K562 (cell line): ENCODE measurements around the gene UBE2Q1. TPM values are rescaled to one million over a fixed set of nuclear protein-coding genes. Genes with fewer than 3 reads are reported as not detected.
A peak's percentile ranks its signal among the peaks of the same experiment; 100 is the strongest.

Experiments
- ATAC-seq: fragments of 200-7000 bp; cut with Tn5 transposase; 3 replicates; pipeline ENCODE4 v1.9.1; 2020; ENCODE audit warnings: moderate library complexity
- BruUV-seq: library from RNA; stranded (reverse); fragments of 400-500 nt; replicated peaks from 2 replicates; lab custom pipeline; 2021; lab: Mats Ljungman, UMichigan
- CTCF ChIA-PET: fragments of 300-600 bp; formaldehyde crosslinking; extraction: SDS; loops from one replicate; lab custom pipeline; 2021; ENCODE audit warnings: low intra/inter-chr PET ratio; lab: Yijun Ruan, JAX
- POLR2A ChIA-PET: fragments of 300-600, 350-650 bp; sonication (Branson Sonifier 250); formaldehyde crosslinking; extraction: SDS; loops from one replicate; lab custom pipeline; 2021; ENCODE audit warnings: antibody characterized with exemption, inconsistent platforms; lab: Yijun Ruan, JAX
- DNase-seq, 4 experiments: peaks; one replicate each; pipeline versions ENCODE4 v3.0.0 to v3.0.0-alpha.2; 2011 to 2018; ENCODE audit warnings: low spot score in 3 of 4, mixed read lengths in 3 of 4; ENCODE audit errors: extremely low read depth in 1 of 4
- FAIRE-seq: peaks from 2 replicates; lab custom pipeline; 2011; peaks lifted over from hg19 to GRCh38; lab: Jason Lieb, UNC
- H2AFZ ChIP-seq: 2 replicates; pipeline ENCODE4 v1.6.0; 2011; ENCODE audit warnings: low read depth, low read length, control low read depth, inconsistent platforms
- H3K27ac ChIP-seq: fragments of 200-600 bp; 3 replicates; pipeline ENCODE4 v1.8.0; 2011; ENCODE audit warnings: low read depth, mild to moderate bottlenecking, control low read depth, inconsistent platforms, low read length, moderate library complexity, mixed read lengths; ENCODE audit errors: extremely low read depth
- H3K27me3 ChIP-seq, 2 experiments: fragments of 300-600 bp in 1 of 2; 2 replicates in 1 of 2; 3 replicates in 1 of 2; pipeline versions ENCODE4 v1.6.0 to v1.8.0; 2011; ENCODE audit warnings: inconsistent platforms in 2 of 2, low read length in 2 of 2, mild to moderate bottlenecking in 1 of 2, mixed read lengths in 1 of 2, moderate library complexity in 1 of 2; ENCODE audit not compliant: control insufficient read depth in 2 of 2, insufficient read depth in 2 of 2
- H3K36me3 ChIP-seq: fragments of 300-600 bp; 3 replicates; pipeline ENCODE4 v1.8.0; 2011; ENCODE audit warnings: mild to moderate bottlenecking, low read length, inconsistent platforms; ENCODE audit not compliant: control insufficient read depth, insufficient read depth
- H3K4me1 ChIP-seq, 2 experiments: fragments of 200-600 bp in 1 of 2; replicated peaks in 1 of 2; 2 replicates in 1 of 2; 3 replicates in 1 of 2; pipeline versions ENCODE4 v1.5.1 to v1.8.0; 2011; ENCODE audit warnings: inconsistent platforms in 2 of 2, low read length in 2 of 2, mild to moderate bottlenecking in 1 of 2, mixed read lengths in 1 of 2, moderate library complexity in 1 of 2; ENCODE audit not compliant: control insufficient read depth in 2 of 2, insufficient read depth in 2 of 2
- H3K4me2 ChIP-seq: 2 replicates; pipeline ENCODE4 v1.6.1; 2011; ENCODE audit warnings: low read length, control low read depth, inconsistent platforms, mixed read lengths; ENCODE audit not compliant: insufficient read depth
- H3K4me3 ChIP-seq: fragments of 200-600 bp; sonication (generic), shearing (Covaris generic); 2 replicates; pipeline ENCODE4 v1.5.1; 2016; ENCODE audit warnings: control low read depth, inconsistent platforms
- H3K79me2 ChIP-seq: fragments of 200-600 bp; 3 replicates; pipeline ENCODE4 v1.8.0; 2011; ENCODE audit warnings: low read length, inconsistent platforms; ENCODE audit not compliant: control insufficient read depth, insufficient read depth
- H3K9ac ChIP-seq, 2 experiments: 2 replicates each; pipeline versions ENCODE4 v1.6.0 to v1.6.1; 2011; ENCODE audit warnings: low read depth in 2 of 2, low read length in 2 of 2, control low read depth in 1 of 2, inconsistent platforms in 1 of 2, mild to moderate bottlenecking in 1 of 2, mixed read lengths in 1 of 2; ENCODE audit not compliant: insufficient read depth in 1 of 2
- H3K9me1 ChIP-seq: one replicate; pipeline ENCODE4 v1.6.0; 2011; ENCODE audit warnings: inconsistent platforms, mild to moderate bottlenecking, low read length, moderate library complexity; ENCODE audit not compliant: control insufficient read depth, insufficient read depth
- H3K9me3 ChIP-seq: replicated peaks from 2 replicates; pipeline ENCODE4 v1.5.1; 2011; ENCODE audit warnings: low read depth, low read length, inconsistent platforms; ENCODE audit not compliant: control insufficient read depth, insufficient read depth
- H4K20me1 ChIP-seq: replicated peaks from 2 replicates; pipeline ENCODE4 v1.6.1; 2011; ENCODE audit warnings: low read length, inconsistent platforms, mixed read lengths; ENCODE audit not compliant: control insufficient read depth, insufficient read depth
- CHCHD3 ChIP-seq: fragments of 250-450 bp; sonication (Bioruptor Pico); IDR thresholded peaks from 2 replicates; pipeline ENCODE4 v2.1.2; 2022; ENCODE audit warnings: mild to moderate bottlenecking
- FOXA1 ChIP-seq: fragments of 450-650 bp; IDR thresholded peaks from 2 replicates; pipeline ENCODE4 v1.6.1; 2016; ENCODE audit warnings: mild to moderate bottlenecking, borderline replicate concordance
- KLF13 ChIP-seq: fragments of 450-650 bp; IDR thresholded peaks from 2 replicates; pipeline ENCODE4 v1.6.1; 2016; ENCODE audit warnings: missing genetic modification characterization, low read depth, mild to moderate bottlenecking, missing compliant biosample characterization, moderate library complexity, borderline replicate concordance
- ZNF184 ChIP-seq: sonication (generic); formaldehyde crosslinking; IDR thresholded peaks from 2 replicates; pipeline ENCODE4 v1.5.0; 2020; ENCODE audit warnings: missing genetic modification reagents
- ZNF445 ChIP-seq: fragments of 250-450 bp; sonication (Bioruptor Pico); IDR thresholded peaks from 2 replicates; pipeline ENCODE4 v1.4.0; 2020; ENCODE audit warnings: low read depth, mild to moderate bottlenecking, moderate library complexity
- ZNF76 ChIP-seq: fragments of 250-450 bp; sonication (Bioruptor Pico); IDR thresholded peaks from 2 replicates; pipeline ENCODE4 v1.4.0; 2020; ENCODE audit warnings: mild to moderate bottlenecking, moderate library complexity, borderline replicate concordance
- WGBS: fragments of 100-300 bp; shearing (Covaris generic); methylation state at CpG from one replicate; pipeline ENCODE4 v1.1.6; 2016; ENCODE audit warnings: low coverage, mixed read lengths; ENCODE audit not compliant: insufficient coverage; ENCODE audit errors: missing lambda C conversion rate; 5-methylcytosine and 5-hydroxymethylcytosine counted together
- in situ Hi-C: fragments of 300-500 bp; cut with MboI; formaldehyde crosslinking; loops from 4 replicates; pipeline ENCODE4 v1.15.0; 2018; ENCODE audit warnings: inconsistent platforms, mixed read lengths
- intact Hi-C: fragments of 100-400 bp; cut with micrococcal nuclease; formaldehyde crosslinking; loops from 2 replicates; pipeline ENCODE4 v1.14.2; 2022
- polyA plus RNA-seq, 8 experiments: library from polyadenylated mRNA; depleted of rRNA in 4 of 8; stranded (reverse) in 5 of 8; unstranded in 3 of 8; fragments of >200 nt; fragmentation: Nextera tagmentation in 2 of 8; fragmentation: Illumina TruSeq in 1 of 8; extraction: Ambion mirVana in 2 of 8; extraction: Trizol in 1 of 8; gene quantifications; 2 replicates each; pipeline versions ENCODE4 v1.2.1 to v1.2.3, GENCODE V29; 2011 to 2014; ENCODE audit warnings: inconsistent platforms in 1 of 8, missing spikeins in 1 of 8
- total RNA-seq, 7 experiments: library from RNA; depleted of rRNA in 6 of 7; stranded (reverse); fragments of >200 nt in 6 of 7; fragmentation: Illumina TruSeq in 2 of 7; extraction: Trizol in 2 of 7; gene quantifications; 2 replicates each; pipeline versions ENCODE4 v1.2.1 to v1.2.3, GENCODE V29; 2011 to 2021; ENCODE audit warnings: low replicate concordance in 1 of 7
- TF ChIP-seq, protein P1 (sequence below): fragments of 250-450 bp; sonication (Bioruptor Pico); IDR thresholded peaks from 2 replicates; pipeline ENCODE4 v1.4.0; 2020; ENCODE audit warnings: mild to moderate bottlenecking, moderate library complexity
- TF ChIP-seq, protein P2 (sequence below), 2 experiments: fragments of 200-800 bp in 1 of 2; sonication (Bioruptor generic) in 1 of 2; sonication (generic) in 1 of 2; formaldehyde crosslinking in 1 of 2; IDR thresholded peaks in 1 of 2; conservative IDR thresholded peaks in 1 of 2; 2 replicates each; pipeline versions ENCODE4 v1.5.0 to v1.6.1; 2016 to 2020; ENCODE audit warnings: missing compliant biosample characterization in 1 of 2, missing genetic modification characterization in 1 of 2, missing genetic modification reagents in 1 of 2

Gene UBE2Q1
- total and polyA plus RNA-seq, 9 of the 15 experiments (the other 6 are each of a cell fraction or from before 2014, with no cell fraction given): 8.0 to 58.8 (median 27.6) TPM

DNA sequence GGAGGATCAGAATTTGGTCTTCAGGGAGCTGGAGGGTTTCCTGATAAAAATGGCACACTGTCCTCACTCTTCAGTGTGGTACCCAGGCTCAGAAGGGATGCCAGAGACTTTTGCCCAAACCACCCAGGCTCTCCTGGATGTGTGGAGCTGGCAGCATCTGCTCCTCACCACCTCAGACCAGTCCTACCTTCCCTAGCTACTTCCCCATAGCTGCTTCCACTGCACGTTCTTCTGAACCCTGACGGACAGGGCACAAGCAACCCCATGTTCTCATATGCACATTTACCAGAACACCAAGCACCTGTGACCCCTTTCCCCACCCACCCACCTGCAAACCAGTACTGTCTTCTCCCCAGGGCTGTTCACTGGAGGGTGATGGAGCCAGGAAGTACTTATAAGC lies 44.9 kb upstream of the UBE2Q1 start (continued):
- TF ChIP-seq, protein P1, sequence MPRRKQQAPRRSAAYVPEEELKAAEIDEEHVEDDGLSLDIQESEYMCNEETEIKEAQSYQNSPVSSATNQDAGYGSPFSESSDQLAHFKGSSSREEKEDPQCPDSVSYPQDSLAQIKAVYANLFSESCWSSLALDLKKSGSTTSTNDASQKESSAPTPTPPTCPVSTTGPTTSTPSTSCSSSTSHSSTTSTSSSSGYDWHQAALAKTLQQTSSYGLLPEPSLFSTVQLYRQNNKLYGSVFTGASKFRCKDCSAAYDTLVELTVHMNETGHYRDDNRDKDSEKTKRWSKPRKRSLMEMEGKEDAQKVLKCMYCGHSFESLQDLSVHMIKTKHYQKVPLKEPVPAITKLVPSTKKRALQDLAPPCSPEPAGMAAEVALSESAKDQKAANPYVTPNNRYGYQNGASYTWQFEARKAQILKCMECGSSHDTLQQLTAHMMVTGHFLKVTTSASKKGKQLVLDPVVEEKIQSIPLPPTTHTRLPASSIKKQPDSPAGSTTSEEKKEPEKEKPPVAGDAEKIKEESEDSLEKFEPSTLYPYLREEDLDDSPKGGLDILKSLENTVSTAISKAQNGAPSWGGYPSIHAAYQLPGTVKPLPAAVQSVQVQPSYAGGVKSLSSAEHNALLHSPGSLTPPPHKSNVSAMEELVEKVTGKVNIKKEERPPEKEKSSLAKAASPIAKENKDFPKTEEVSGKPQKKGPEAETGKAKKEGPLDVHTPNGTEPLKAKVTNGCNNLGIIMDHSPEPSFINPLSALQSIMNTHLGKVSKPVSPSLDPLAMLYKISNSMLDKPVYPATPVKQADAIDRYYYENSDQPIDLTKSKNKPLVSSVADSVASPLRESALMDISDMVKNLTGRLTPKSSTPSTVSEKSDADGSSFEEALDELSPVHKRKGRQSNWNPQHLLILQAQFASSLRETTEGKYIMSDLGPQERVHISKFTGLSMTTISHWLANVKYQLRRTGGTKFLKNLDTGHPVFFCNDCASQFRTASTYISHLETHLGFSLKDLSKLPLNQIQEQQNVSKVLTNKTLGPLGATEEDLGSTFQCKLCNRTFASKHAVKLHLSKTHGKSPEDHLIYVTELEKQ (CRISPR knock-in tag): no peak
- TF ChIP-seq ZNF184 (no peak), ZNF445 (CRISPR knock-in tag) (no peak)
- TF ChIP-seq, protein P2, sequence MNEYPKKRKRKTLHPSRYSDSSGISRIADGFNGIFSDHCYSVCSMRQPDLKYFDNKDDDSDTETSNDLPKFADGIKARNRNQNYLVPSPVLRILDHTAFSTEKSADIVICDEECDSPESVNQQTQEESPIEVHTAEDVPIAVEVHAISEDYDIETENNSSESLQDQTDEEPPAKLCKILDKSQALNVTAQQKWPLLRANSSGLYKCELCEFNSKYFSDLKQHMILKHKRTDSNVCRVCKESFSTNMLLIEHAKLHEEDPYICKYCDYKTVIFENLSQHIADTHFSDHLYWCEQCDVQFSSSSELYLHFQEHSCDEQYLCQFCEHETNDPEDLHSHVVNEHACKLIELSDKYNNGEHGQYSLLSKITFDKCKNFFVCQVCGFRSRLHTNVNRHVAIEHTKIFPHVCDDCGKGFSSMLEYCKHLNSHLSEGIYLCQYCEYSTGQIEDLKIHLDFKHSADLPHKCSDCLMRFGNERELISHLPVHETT (CRISPR knock-in tag; conservative IDR thresholded peaks at IDR 0.05 in 1 of 2, IDR thresholded peaks at IDR 0.05 in 1 of 2): no peak
- TF ChIP-seq, all 486 proteins: peak for 0

DNA sequence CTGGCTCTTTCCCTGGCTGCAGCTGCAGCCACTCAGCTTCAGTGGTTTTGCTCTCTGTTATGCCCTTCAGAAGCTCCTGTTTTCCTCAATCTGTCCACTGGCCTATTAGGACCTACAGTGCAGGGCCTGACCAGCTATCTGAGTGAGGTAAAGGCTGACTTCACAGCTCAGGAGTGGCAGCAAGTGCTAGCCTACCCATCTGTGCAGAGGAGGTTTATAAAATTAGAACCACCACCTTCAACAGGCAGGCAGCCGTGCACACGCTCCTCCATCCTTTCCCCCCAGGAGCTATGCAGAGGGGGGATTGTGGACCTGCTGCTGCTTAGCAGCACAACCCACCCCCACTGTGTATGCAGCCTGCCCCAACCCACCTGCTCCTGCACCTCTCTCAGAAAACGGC lies 41.2 kb upstream of the UBE2Q1 start:
- peak; percentile 17; the same call in 1 of the 3 replicates for ATAC-seq
- BruUV-seq: no TSS peak
- H3K27me3 ChIP-seq: no peaks in the 10 kb centered on the region
- TF ChIP-seq FOXA1 (no peak), ZNF76 (CRISPR knock-in tag) (no peak), CHCHD3 (CRISPR knock-in tag) (no peak), KLF13 (tag) (no peak)
- TF ChIP-seq, all 486 proteins: peak for 0
- WGBS: 87% methylated on average over 3 of the region's 3 CpGs
- H2AFZ ChIP-seq: no peak overlapping the region
- H3K9me3 ChIP-seq: no peaks in the 10 kb centered on the region
- peaks cover 0 to 6% of the 10 kb centered on the region in 2 experiments; a peak in 3 of 5 replicates for H3K4me1 ChIP-seq
- ChIA-PET CTCF (no interaction called here), POLR2A (interaction anchor here (0.6 to 1.7 kb wide), 2 partner anchors 27 to 32 kb away, joined by 4 to 5 read pairs; no protein-coding TSS in a partner anchor)
- H3K9me1 ChIP-seq: peaks cover 3% of the 10 kb centered on the region
- FAIRE-seq (no peak), DNase-seq (no peak)
- no peak overlapping the region for H3K4me3 ChIP-seq
- peaks cover 84% of the 10 kb centered on the region for H3K36me3 ChIP-seq
- no peak overlapping the region for H3K4me2 ChIP-seq
- H4K20me1 ChIP-seq: peaks cover 19% of the 10 kb centered on the region; the same call in 1 of the 2 replicates
- intact Hi-C loops (no loop called here), in situ Hi-C loops (no loop called here)
- 0 out of 4 replicates have a peak overlapping the region, but pooled peaks of 1 of the 2 experiments have one; percentile 47 for H3K9ac ChIP-seq
- H3K27ac ChIP-seq: no peak overlapping the region
- H3K79me2 ChIP-seq: peaks cover 41% of the 10 kb centered on the region
